Activated CD4-positive, alpha-beta memory T cell treated with anti-CD3 and anti-CD28 coated beads for 36 hours (primary cell): Measurements from ENCODE around the gene C2CD4C. TPM values are rescaled to one million over a fixed set of nuclear protein-coding genes. Genes with fewer than 3 reads are reported as not detected.
A peak's percentile ranks its signal among the peaks of the same experiment; 100 is the strongest.
"Not testable (repeated sequence)": the region's sequence is repeated elsewhere in the genome, so short reads cannot be mapped to it uniquely, and the experiment has no call there.

Experiments used
- CTCF ChIA-PET: fragments of 350-600 bp; sonication (Branson Sonifier 250); formaldehyde crosslinking; loops from one replicate; lab custom pipeline; 2021; ENCODE audit warnings: antibody characterized with exemption, inconsistent platforms; lab: Charles Lee
- POLR2A ChIA-PET: fragments of 350-600 bp; sonication (Branson Sonifier 250); formaldehyde crosslinking; loops from one replicate; lab custom pipeline; 2021; ENCODE audit warnings: antibody characterized with exemption; lab: Charles Lee
- DNase-seq: peaks from one replicate; pipeline ENCODE4 v3.0.0-alpha.2; 2020
- H3K27ac Mint-ChIP-seq: one replicate; pipeline ENCODE4 v1.8.0; 2021; ENCODE audit warnings: mixed read lengths
- H3K27me3 Mint-ChIP-seq: one replicate; pipeline ENCODE4 v1.8.0; 2021; ENCODE audit warnings: mixed read lengths
- H3K36me3 Mint-ChIP-seq: one replicate; pipeline ENCODE4 v1.8.0; 2021; ENCODE audit warnings: mixed read lengths
- H3K4me1 Mint-ChIP-seq: one replicate; pipeline ENCODE4 v1.8.0; 2021; ENCODE audit warnings: low read depth, mixed read lengths
- H3K4me3 Mint-ChIP-seq: one replicate; pipeline ENCODE4 v1.8.0; 2021; ENCODE audit warnings: mild to moderate bottlenecking, mixed read lengths
- H3K9me3 Mint-ChIP-seq: one replicate; pipeline ENCODE4 v1.8.0; 2021; ENCODE audit warnings: mixed read lengths
- intact Hi-C: fragments of 100-400 bp; cut with micrococcal nuclease; formaldehyde crosslinking; loops from one replicate; pipeline ENCODE4 v1.15.1; 2023
- total RNA-seq, 2 experiments: library from RNA; stranded (reverse); gene quantifications; one replicate each; pipeline ENCODE4 v1.2.3, GENCODE V29; 2021

Gene C2CD4C
- under 1 TPM; 0.33 to 0.44 TPM for total RNA-seq

GRCh38 chr19:408902-409515 is at the start of gene C2CD4C:
Gene C2CD4C, minus strand, starts transcription at chr19:409147. Its CDS starts 786 bp downstream, at chr19:408361.
- CTCF ChIA-PET: interaction anchor here (0.9 kb wide), 1 partner anchor 98 kb away, joined by 3 read pairs; no protein-coding TSS in a partner anchor
- intact Hi-C loops: no loop called here
- POLR2A ChIA-PET: no interaction called here
- Mint-ChIP-seq H3K27ac (no peak within 1 kb of the TSS), H3K4me1 (peaks cover 6% of the 10 kb centered on the region), H3K36me3 (no peaks in the 10 kb centered on the region), H3K4me3 (peak within 1 kb of the TSS; percentile 68), H3K27me3 (peaks cover 16% of the 10 kb centered on the region), H3K9me3 (no peaks in the 10 kb centered on the region)
- peak; percentile 23 for DNase-seq

GRCh38 chr19:458091-459042 is 49.4 kb upstream of the C2CD4C start:
- DNase-seq: no peak
- Mint-ChIP-seq H3K4me3 (no peak overlapping the region), H3K27me3 (peaks cover 21% of the 10 kb centered on the region), H3K9me3 (no peaks in the 10 kb centered on the region), H3K27ac (no peak overlapping the region), H3K4me1 (peaks cover 7% of the 10 kb centered on the region), H3K36me3 (no peaks in the 10 kb centered on the region)
- ChIA-PET CTCF (no interaction called here), POLR2A (no interaction called here)
- intact Hi-C loops: no loop called here

GRCh38 chr19:457636-458035 is 48.7 kb upstream of the C2CD4C start:
- Mint-ChIP-seq H3K9me3 (no peaks in the 10 kb centered on the region), H3K4me1 (peaks cover 7% of the 10 kb centered on the region), H3K36me3 (no peaks in the 10 kb centered on the region), H3K4me3 (no peak overlapping the region), H3K27ac (no peak overlapping the region), H3K27me3 (peaks cover 18% of the 10 kb centered on the region)
- ChIA-PET CTCF (no interaction called here), POLR2A (no interaction called here)
- intact Hi-C loops: no loop called here
- no peak for DNase-seq

GRCh38 chr19:456547-457110 is 47.7 kb upstream of the C2CD4C start:
- Mint-ChIP-seq H3K27me3 (peaks cover 11% of the 10 kb centered on the region), H3K4me3 (no peak overlapping the region), H3K36me3 (no peaks in the 10 kb centered on the region), H3K9me3 (no peaks in the 10 kb centered on the region), H3K4me1 (peaks cover 6% of the 10 kb centered on the region), H3K27ac (no peak overlapping the region)
- intact Hi-C loops: no loop called here
- POLR2A ChIA-PET: no interaction called here
- no peak for DNase-seq
- CTCF ChIA-PET: no interaction called here

- CTCF ChIA-PET: no interaction called here
- DNase-seq: no peak
- POLR2A ChIA-PET: no interaction called here
- peaks cover 10% of the 10 kb centered on the region for H3K27me3 Mint-ChIP-seq
- H3K9me3 Mint-ChIP-seq: no peaks in the 10 kb centered on the region
- H3K4me3 Mint-ChIP-seq: no peak overlapping the region
- intact Hi-C loops: no loop called here
- H3K4me1 Mint-ChIP-seq: peaks cover 5% of the 10 kb centered on the region
- H3K36me3 Mint-ChIP-seq: no peaks in the 10 kb centered on the region
- H3K27ac Mint-ChIP-seq: no peak overlapping the region
Measured at GRCh38 chr19:455851-456546, 47.1 kb upstream of the C2CD4C start.

GRCh38 chr19:455031-455705 is 46.2 kb upstream of the C2CD4C start:
- Mint-ChIP-seq H3K4me3 (no peak overlapping the region), H3K9me3 (peaks cover 7% of the 10 kb centered on the region), H3K27ac (no peak overlapping the region), H3K4me1 (peaks cover 5% of the 10 kb centered on the region), H3K27me3 (peaks cover 10% of the 10 kb centered on the region), H3K36me3 (no peaks in the 10 kb centered on the region)
- intact Hi-C loops: no loop called here
- POLR2A ChIA-PET: no interaction called here
- CTCF ChIA-PET: no interaction called here
- DNase-seq: no peak

- H3K36me3 Mint-ChIP-seq: no peaks in the 10 kb centered on the region
- H3K27ac Mint-ChIP-seq: no peak overlapping the region
- POLR2A ChIA-PET: no interaction called here
- H3K27me3 Mint-ChIP-seq: peaks cover 4% of the 10 kb centered on the region
- H3K9me3 Mint-ChIP-seq: peaks cover 8% of the 10 kb centered on the region
- intact Hi-C loops: no loop called here
- no peak for DNase-seq
- no peak overlapping the region for H3K4me3 Mint-ChIP-seq
- H3K4me1 Mint-ChIP-seq: no peaks in the 10 kb centered on the region
- CTCF ChIA-PET: no interaction called here
Measured at GRCh38 chr19:453606-454005, 44.7 kb upstream of the C2CD4C start.

- Mint-ChIP-seq H3K36me3 (no peaks in the 10 kb centered on the region), H3K27me3 (peaks cover 4% of the 10 kb centered on the region), H3K4me1 (no peaks in the 10 kb centered on the region), H3K4me3 (no peak overlapping the region), H3K9me3 (peaks cover 8% of the 10 kb centered on the region), H3K27ac (no peak overlapping the region)
- DNase-seq: no peak
- ChIA-PET POLR2A (no interaction called here), CTCF (no interaction called here)
- intact Hi-C loops: no loop called here
Measured at GRCh38 chr19:452829-453228, 43.9 kb upstream of the C2CD4C start.

- H3K27me3 Mint-ChIP-seq, H3K4me3 Mint-ChIP-seq, DNase-seq, H3K27ac Mint-ChIP-seq, intact Hi-C loops, H3K9me3 Mint-ChIP-seq, H3K4me1 Mint-ChIP-seq, H3K36me3 Mint-ChIP-seq, CTCF ChIA-PET, POLR2A ChIA-PET: not testable (repeated sequence)
Measured at GRCh38 chr19:450912-451481, 42.0 kb upstream of the C2CD4C start.

- Mint-ChIP-seq H3K4me3 (no peak overlapping the region), H3K27ac (no peak overlapping the region), H3K36me3 (no peaks in the 10 kb centered on the region), H3K4me1 (no peaks in the 10 kb centered on the region), H3K9me3 (peaks cover 8% of the 10 kb centered on the region), H3K27me3 (no peaks in the 10 kb centered on the region)
- ChIA-PET POLR2A (no interaction called here), CTCF (no interaction called here)
- no peak for DNase-seq
- intact Hi-C loops: no loop called here
Measured at GRCh38 chr19:449916-450315, 41.0 kb upstream of the C2CD4C start.

GRCh38 chr19:447816-448560 is 39.0 kb upstream of the C2CD4C start:
- POLR2A ChIA-PET: no interaction called here
- Mint-ChIP-seq H3K27ac (no peak overlapping the region), H3K4me1 (no peaks in the 10 kb centered on the region), H3K4me3 (no peak overlapping the region), H3K27me3 (no peaks in the 10 kb centered on the region), H3K36me3 (no peaks in the 10 kb centered on the region), H3K9me3 (peaks cover 8% of the 10 kb centered on the region)
- CTCF ChIA-PET: no interaction called here
- no peak for DNase-seq
- intact Hi-C loops: no loop called here
